Fibroblast of villous mesenchyme (primary cell): ENCODE measurements around the gene UHMK1. TPM values are rescaled to one million over a fixed set of nuclear protein-coding genes. Genes with fewer than 3 reads are reported as not detected.

ENCODE experiments used
- DNase-seq: peaks from one replicate; pipeline ENCODE4 v3.0.0-alpha.2; 2010; ENCODE audit warnings: low read depth
- H3K4me3 ChIP-seq: 2 replicates; pipeline ENCODE4 v1.5.1; 2011; ENCODE audit warnings: low read depth, mild to moderate bottlenecking, low read length
- total RNA-seq: library from RNA; depleted of rRNA; stranded (reverse); fragments of >200 nt; gene quantifications from 2 replicates; pipeline ENCODE4 v1.2.3, GENCODE V29; 2012
- TF ChIP-seq, protein P1 (sequence below): IDR thresholded peaks from 2 replicates; pipeline ENCODE4 v1.5.1; 2012; ENCODE audit warnings: low read depth, mild to moderate bottlenecking, low read length; ENCODE audit not compliant: insufficient read depth

UHMK1 gene
- total RNA-seq, 1 donor, result 139 TPM

- peak; percentile 93 for DNase-seq
- no peak overlapping the region for H3K4me3 ChIP-seq
- TF ChIP-seq, protein P1, sequence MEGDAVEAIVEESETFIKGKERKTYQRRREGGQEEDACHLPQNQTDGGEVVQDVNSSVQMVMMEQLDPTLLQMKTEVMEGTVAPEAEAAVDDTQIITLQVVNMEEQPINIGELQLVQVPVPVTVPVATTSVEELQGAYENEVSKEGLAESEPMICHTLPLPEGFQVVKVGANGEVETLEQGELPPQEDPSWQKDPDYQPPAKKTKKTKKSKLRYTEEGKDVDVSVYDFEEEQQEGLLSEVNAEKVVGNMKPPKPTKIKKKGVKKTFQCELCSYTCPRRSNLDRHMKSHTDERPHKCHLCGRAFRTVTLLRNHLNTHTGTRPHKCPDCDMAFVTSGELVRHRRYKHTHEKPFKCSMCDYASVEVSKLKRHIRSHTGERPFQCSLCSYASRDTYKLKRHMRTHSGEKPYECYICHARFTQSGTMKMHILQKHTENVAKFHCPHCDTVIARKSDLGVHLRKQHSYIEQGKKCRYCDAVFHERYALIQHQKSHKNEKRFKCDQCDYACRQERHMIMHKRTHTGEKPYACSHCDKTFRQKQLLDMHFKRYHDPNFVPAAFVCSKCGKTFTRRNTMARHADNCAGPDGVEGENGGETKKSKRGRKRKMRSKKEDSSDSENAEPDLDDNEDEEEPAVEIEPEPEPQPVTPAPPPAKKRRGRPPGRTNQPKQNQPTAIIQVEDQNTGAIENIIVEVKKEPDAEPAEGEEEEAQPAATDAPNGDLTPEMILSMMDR, result no peak
These were observed 44.1 kb downstream of the UHMK1 start for GRCh38 chr1:162541619-162542141.

- no peak for DNase-seq
- TF ChIP-seq, protein P1, result no peak
- no peak overlapping the region for H3K4me3 ChIP-seq
These were observed 45.6 kb downstream of the UHMK1 start for GRCh38 chr1:162543228-162543627.

DNA sequence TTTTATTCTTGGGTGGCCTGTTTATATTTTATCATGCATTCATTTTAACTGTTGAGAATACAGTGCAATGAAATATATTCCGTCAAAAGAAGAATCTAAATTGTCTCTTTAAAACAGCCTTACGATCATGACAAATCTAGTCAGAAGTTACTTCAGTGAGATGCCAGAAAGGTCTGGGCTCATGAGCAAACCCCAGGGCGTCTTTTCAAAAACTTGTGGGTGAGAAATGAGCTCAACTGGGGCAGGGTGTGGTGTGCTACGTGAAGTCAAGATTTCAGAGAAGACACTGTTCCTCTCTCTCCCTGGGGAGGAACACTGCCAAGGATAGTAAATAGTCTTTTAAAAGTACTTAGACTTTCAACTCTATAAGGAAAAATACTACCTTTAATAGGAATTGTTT lies 50.6 kb downstream of the UHMK1 start:
- H3K4me3 ChIP-seq, result no peak overlapping the region
- TF ChIP-seq, protein P1, result no peak
- DNase-seq, result peak; percentile 57

DNA sequence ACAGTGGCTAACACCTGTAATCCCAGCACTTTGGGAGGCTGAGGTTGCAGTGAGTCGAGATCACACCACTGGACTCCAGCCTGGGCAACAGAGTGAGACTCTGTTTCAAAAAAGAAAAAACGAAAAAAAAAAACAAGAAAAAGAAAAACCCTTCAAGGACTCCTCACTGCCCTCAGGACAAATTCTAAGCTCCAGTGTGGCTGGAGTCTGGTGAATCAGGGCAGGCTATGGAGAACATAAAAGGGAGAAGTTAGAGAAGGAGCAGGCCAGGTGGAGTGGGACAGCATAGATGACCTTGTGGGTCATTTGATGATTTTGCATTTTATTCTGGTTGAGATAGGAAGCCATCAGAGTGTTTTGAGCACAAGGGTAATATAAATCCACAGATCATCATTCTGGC lies 51.4 kb downstream of the UHMK1 start:
- H3K4me3 ChIP-seq, result no peak overlapping the region
- no peak for DNase-seq
- TF ChIP-seq, protein P1, result no peak

- TF ChIP-seq, protein P1, result no peak
- no peak for DNase-seq
- H3K4me3 ChIP-seq, result no peak overlapping the region
These were observed 53.3 kb downstream of the UHMK1 start for GRCh38 chr1:162550925-162551324.

DNA sequence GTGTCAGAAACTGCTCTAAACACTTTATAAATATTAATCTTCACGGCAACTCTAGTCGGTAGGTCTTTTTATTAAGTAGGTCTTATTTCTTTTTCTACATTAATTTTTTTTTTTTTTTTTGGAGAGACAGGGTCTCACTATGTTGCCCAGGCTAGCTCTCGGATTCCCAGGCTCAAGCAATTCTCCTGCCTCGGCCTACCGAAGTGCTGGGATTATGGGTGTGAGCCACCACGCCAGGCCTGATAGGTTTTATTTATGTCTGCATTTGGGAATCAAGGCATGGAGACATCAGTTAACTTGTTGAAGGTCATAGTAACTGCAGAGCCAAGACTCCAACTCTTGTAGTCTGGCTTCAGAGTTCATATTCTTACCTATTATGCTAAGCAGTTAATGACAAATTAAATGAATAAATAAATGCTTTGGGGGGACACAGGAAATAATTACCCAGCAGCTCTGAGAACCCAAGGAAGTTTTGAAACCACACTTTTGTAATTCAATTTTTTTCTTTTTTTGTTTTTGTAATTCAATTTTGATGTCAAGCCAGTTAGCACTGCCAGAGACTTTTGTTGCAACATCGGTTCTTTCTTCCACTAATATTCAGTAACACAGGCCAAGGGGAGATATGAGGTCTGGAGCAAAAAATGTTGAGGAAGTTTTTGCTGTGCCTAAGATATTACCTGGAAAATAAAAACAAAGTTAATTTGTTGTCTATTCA lies 54.5 kb downstream of the UHMK1 start:
- no peak overlapping the region for H3K4me3 ChIP-seq
- peak; percentile 26 for DNase-seq
- TF ChIP-seq, protein P1, result no peak
